Brain microvascular endothelial cell (primary cell): Measurements from ENCODE around the gene ZBTB7A.

Source experiments
- DNase-seq: peaks from one replicate; pipeline ENCODE4 v3.0.0-alpha.2; 2020
- H3K27ac ChIP-seq: fragments of 250-450 bp; sonication (Bioruptor Pico); 2 replicates; pipeline ENCODE4 v1.5.1; 2020; ENCODE audit warnings: mild to moderate bottlenecking, moderate library complexity
- H3K27me3 ChIP-seq: fragments of 250-450 bp; sonication (Bioruptor Pico); replicated peaks from 2 replicates; pipeline ENCODE4 v1.5.1; 2020; ENCODE audit warnings: mild to moderate bottlenecking
- H3K36me3 ChIP-seq: fragments of 250-450 bp; sonication (Bioruptor Pico); replicated peaks from 2 replicates; pipeline ENCODE4 v1.5.1; 2020; ENCODE audit warnings: mild to moderate bottlenecking
- H3K4me3 ChIP-seq: 2 replicates; pipeline ENCODE4 v1.5.1; 2011; ENCODE audit warnings: low read depth, mild to moderate bottlenecking, control low read depth, low read length, moderate library complexity
- CTCF ChIP-seq: IDR thresholded peaks from 2 replicates; pipeline ENCODE4 v1.5.1; 2011; ENCODE audit warnings: low read depth, mild to moderate bottlenecking, moderate library complexity, low read length, control low read depth, inconsistent platforms; ENCODE audit errors: missing control alignments
- in situ Hi-C: cut with HindIII; loops from 2 replicates; pipeline ENCODE4 v1.10.0; 2017; ENCODE audit warnings: low sequenced_read_pairs, low pct_ligation_motif_present

The ZBTB7A gene

DNA sequence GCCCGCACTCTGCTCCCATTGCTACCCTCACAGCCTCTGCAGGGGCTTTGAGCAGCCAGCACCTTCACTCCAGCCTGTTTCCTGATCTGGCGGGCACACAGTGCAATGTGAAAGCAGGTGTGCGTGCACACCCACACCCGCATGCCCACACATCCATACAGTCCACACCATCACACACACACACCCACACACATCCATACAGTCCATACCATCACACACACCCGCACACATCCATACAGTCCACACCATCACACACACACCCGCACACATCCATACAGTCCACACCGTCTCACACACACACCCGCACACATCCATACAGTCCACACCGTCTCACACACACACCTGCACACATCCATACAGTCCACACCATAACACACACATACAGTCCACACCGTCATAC lies 31.1 kb downstream of the ZBTB7A start:
- no peak for TF ChIP-seq CTCF
- Histone ChIP-seq H3K36me3 (peaks cover 34% of the 10 kb centered on the region), H3K27ac (no peak overlapping the region), H3K27me3 (no peaks in the 10 kb centered on the region), H3K4me3 (no peak overlapping the region)
- in situ Hi-C loops: no loop called here
- DNase-seq: no peak

DNA sequence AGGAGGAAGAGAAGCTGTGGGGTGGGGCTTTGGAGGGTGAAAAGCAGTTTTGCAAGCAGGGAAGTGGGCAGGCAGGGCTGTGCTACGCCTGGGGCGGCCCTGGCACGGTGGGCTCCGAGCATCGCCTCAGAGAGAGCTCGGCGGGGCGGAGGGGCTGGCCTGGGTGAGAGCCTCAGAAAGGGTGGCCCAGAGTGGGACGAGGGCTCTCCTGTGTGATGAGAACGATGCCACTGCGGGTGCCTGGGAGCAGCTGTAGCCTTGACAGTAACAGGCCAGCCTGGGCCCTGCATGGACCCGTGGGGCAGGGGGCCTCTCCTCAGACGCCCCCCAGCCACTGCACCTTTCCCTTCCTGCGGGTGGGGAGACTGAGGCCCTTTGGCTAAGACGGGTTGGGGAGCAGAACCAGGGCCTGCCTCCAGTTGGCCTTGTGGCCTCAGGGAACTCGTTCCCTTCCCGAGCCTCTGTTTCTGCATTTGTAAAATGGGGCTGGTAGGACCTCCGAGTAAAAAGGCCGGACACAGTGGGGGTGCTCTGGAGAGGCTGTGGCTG lies 31.6 kb downstream of the ZBTB7A start:
- DNase-seq: no peak
- Histone ChIP-seq H3K27ac (no peak overlapping the region), H3K27me3 (no peaks in the 10 kb centered on the region), H3K4me3 (no peak overlapping the region), H3K36me3 (peaks cover 31% of the 10 kb centered on the region)
- TF ChIP-seq CTCF: no peak
- in situ Hi-C loops: no loop called here

DNA sequence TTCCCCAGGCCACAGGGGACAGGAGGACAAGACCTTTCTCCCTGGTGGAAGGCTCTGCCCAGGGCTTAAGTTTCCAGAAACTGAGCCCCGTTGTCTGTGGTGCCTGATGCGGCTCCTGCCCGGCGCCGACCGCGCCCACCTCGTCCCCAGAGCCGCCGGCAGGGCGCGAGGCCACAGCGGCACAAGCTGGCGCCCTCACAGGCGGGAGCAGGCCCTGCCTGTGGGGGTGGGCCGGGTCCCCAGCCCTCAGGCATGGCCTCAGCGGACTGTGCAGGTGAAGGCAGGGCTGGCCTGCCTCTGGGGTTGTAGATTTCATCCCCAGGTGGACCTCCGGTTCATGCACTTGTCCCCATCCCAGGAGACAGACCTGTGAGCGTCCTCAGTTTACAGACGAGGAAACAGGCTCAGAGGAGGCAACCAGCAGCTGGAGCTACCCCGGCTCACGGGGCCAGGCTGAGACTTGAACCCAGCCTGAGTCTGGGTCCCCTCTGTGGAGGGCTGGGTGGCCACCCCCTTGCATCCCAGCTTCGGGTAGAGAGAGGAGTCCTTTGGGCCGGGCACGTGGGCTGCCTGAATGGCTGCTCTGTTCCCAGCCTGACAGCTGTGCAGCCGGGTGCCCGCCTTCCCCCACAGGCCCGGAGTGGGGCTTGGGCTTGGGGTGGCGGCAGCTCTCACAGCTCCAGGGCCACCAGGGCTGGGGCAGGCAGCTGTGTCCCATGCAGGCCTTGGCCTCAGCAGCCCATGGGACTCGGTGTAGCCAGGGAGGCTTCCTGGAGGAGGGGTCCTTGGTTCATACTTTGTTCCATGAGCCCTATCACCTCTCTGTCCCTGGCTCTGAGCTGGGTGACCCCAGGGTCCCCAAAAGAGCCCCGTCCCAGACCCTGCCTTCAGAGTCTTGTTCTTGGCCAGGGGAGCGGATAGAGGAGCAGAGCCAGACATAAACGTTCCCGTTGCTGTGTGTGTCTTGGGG lies 32.4 kb downstream of the ZBTB7A start:
- Histone ChIP-seq H3K27ac (no peak overlapping the region), H3K27me3 (no peaks in the 10 kb centered on the region), H3K36me3 (peaks cover 33% of the 10 kb centered on the region), H3K4me3 (no peak overlapping the region)
- no peak for TF ChIP-seq CTCF
- in situ Hi-C loops: no loop called here
- no peak for DNase-seq

- TF ChIP-seq CTCF: no peak
- no peak overlapping the region for H3K4me3 ChIP-seq
- H3K27ac ChIP-seq: no peak overlapping the region
- H3K36me3 ChIP-seq: peaks cover 39% of the 10 kb centered on the region
- no peaks in the 10 kb centered on the region for H3K27me3 ChIP-seq
- no peak for DNase-seq
- in situ Hi-C loops: no loop called here
These were observed 33.4 kb downstream of the ZBTB7A start for GRCh38 chr19:4033028-4033956.

GRCh38 chr19:4032436-4032835 lies 34.3 kb downstream of the ZBTB7A start:
- Histone ChIP-seq H3K27ac (no peak overlapping the region), H3K4me3 (no peak overlapping the region), H3K27me3 (no peaks in the 10 kb centered on the region), H3K36me3 (peaks cover 35% of the 10 kb centered on the region)
- TF ChIP-seq CTCF: no peak
- no peak for DNase-seq
- in situ Hi-C loops: no loop called here
